ENCODE data around the gene SLC12A9. TPM values are rescaled to one million over a fixed set of nuclear protein-coding genes. Genes with fewer than 3 reads are reported as not detected.

Gene SLC12A9
- total and polyA plus RNA-seq, 2 of the 4 experiments (the other 2 are of a cell fraction), result 4.5 to 16.2 TPM

DNA sequence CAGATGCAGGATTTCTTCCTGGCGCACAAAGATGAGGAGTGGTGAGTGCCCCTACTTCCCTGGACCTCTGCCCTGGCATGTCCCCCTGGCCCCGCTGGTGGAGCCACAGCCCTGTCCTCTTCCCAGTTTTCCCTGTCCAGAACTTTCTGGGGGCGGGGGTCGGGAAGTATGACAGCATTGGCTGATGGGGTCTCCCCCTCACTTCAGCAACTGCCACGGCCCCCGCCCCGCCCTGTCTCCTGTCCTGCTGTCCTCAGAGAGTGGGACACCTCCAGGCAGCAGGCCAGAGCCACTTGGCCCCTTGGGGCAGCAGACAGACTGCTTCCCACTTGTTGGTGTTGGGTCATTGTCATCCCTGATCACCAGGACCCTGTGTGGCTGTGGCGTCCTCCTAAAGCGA is 29.7 kb downstream of the SLC12A9 start:
- Histone ChIP-seq H3K18ac (ENCODE audit: low read depth, low read length) (no peak overlapping the region), H4K8ac (ENCODE audit: low read depth in 2 of 2, low read length in 2 of 2) (no peak overlapping the region), H3K4me2 (ENCODE audit: low read depth, low read length) (no peak overlapping the region), H3K36me3 (ENCODE audit: control insufficient read depth, insufficient read depth, low read length) (peaks cover 79% of the 10 kb centered on the region), H3K56ac (ENCODE audit: extremely low read depth, insufficient read depth, low read length) (no peak overlapping the region), H3K23ac (ENCODE audit: low read depth, low read length) (no peak overlapping the region), H3K27ac (ENCODE audit: insufficient read depth, low read length) (no peak overlapping the region), H3K27me3 (ENCODE audit: control insufficient read depth, insufficient read depth, low read length) (no peaks in the 10 kb centered on the region), H2AK5ac (ENCODE audit: low read depth, low read length) (no peak overlapping the region), H3K4me1 (ENCODE audit: control insufficient read depth, insufficient read depth, low read length) (peaks cover 2% of the 10 kb centered on the region; the same call in 1 of the 2 replicates), H3K9ac (ENCODE audit: low read depth, low read length) (no peak overlapping the region), H4K91ac (ENCODE audit: insufficient read depth, low read depth, low read length) (no peak overlapping the region), H3K79me1 (ENCODE audit: low read depth in 1 of 2, low read length in 2 of 2) (peaks cover 36 to 70% of the 10 kb centered on the region in 2 experiments), H3K4ac (ENCODE audit: low read depth, low read length) (no peak overlapping the region), H2AK9ac (replicated peaks; ENCODE audit: low read depth, low read length, poor library complexity) (no peak overlapping the region), H4K20me1 (ENCODE audit: insufficient read depth, low read length) (peaks cover 39% of the 10 kb centered on the region), H2AFZ (replicated peaks; ENCODE audit: low read length, poor library complexity) (no peak overlapping the region), H2BK15ac (ENCODE audit: low read depth, low read length) (no peak overlapping the region), H2BK20ac (ENCODE audit: low read depth, low read length) (no peak overlapping the region), H3K14ac (replicated peaks; ENCODE audit: low read depth, low read length) (no peak overlapping the region), H2BK5ac (ENCODE audit: low read depth, low read length, poor library complexity, severe bottlenecking) (no peak overlapping the region), H2BK120ac (ENCODE audit: low read depth, low read length) (no peak overlapping the region), H3K9me1 (ENCODE audit: insufficient read depth, low read length) (no peaks in the 10 kb centered on the region; the same call in 1 of the 2 replicates), H4K5ac (ENCODE audit: low read depth, low read length) (no peak overlapping the region), H3K9me3 (ENCODE audit: control insufficient read depth, insufficient read depth, low read length) (no peaks in the 10 kb centered on the region), H3K4me3 (ENCODE audit: insufficient read depth, low read depth, low read length) (no peak overlapping the region)
- ChIA-PET CTCF (no interaction called here), POLR2A (ENCODE audit: unreplicated experiment) (no interaction called here)
- no peak for ATAC-seq (ENCODE audit: low read depth)
- intact Hi-C loops (cut with micrococcal nuclease) (no loop called here), dilution Hi-C loops (cut with HindIII; ENCODE audit: low sequenced_read_pairs, unreplicated experiment) (no loop called here), in situ Hi-C loops (cut with MboI; ENCODE audit: low sequenced_read_pairs) (no loop called here)
- no peak for DNase-seq
- 94% methylated on average over 5 of the region's 9 CpGs; no CpG with 5 or more reads in 1 of the 2 experiments for WGBS, 2 experiments (ENCODE audit: extremely low coverage in 2 of 2, insufficient read length in 1 of 2)
- no TSS peak for BruUV-seq (replicated peaks)
- no peak for TF ChIP-seq RAD21 (IDR thresholded peaks at IDR 0.05; ENCODE audit: low read length)
- no peak for TF ChIP-seq MAFK (IDR thresholded peaks at IDR 0.05; ENCODE audit: low read depth, low read length)

Data from IMR-90 (cell line).